GM21528 (cell line): ENCODE measurements around the gene PTTG1IP2.
"Not testable (repeated sequence)": the region's sequence is repeated elsewhere in the genome, so short reads cannot be mapped to it uniquely, and the experiment has no call there.

ENCODE experiments used
- ATAC-seq: cut with Tn5 transposase; IDR thresholded peaks from one replicate; pipeline ENCODE4 v1.9.1; 2021; ENCODE audit warnings: mild to moderate bottlenecking, moderate library complexity; ENCODE audit not compliant: unreplicated experiment, low FRiP score

The PTTG1IP2 gene

GRCh38 chr7:90469554-90469953 lies at the start of gene PTTG1IP2:
Gene PTTG1IP2, plus strand, starts transcription at chr7:90469639. Its CDS starts 148 bp downstream, at chr7:90469787.
- no peak for ATAC-seq

GRCh38 chr7:90421651-90422050 lies 47.8 kb upstream of the PTTG1IP2 start:
- no peak for ATAC-seq

GRCh38 chr7:90424720-90425119 lies 44.7 kb upstream of the PTTG1IP2 start:
- peak; percentile 92 for ATAC-seq

GRCh38 chr7:90425376-90425775 lies 44.1 kb upstream of the PTTG1IP2 start:
- no peak for ATAC-seq

GRCh38 chr7:90430614-90431460 lies 38.6 kb upstream of the PTTG1IP2 start:
- no peak for ATAC-seq

- ATAC-seq: no peak
These were observed 36.7 kb upstream of the PTTG1IP2 start for GRCh38 chr7:90432752-90433151.

GRCh38 chr7:90433221-90433620 lies 36.2 kb upstream of the PTTG1IP2 start:
- no peak for ATAC-seq

GRCh38 chr7:90445633-90446032 lies 23.8 kb upstream of the PTTG1IP2 start:
- ATAC-seq: no peak

GRCh38 chr7:90446137-90446899 lies 23.1 kb upstream of the PTTG1IP2 start:
- ATAC-seq: no peak

GRCh38 chr7:90453259-90453891 lies 16.1 kb upstream of the PTTG1IP2 start:
- ATAC-seq: no peak

- no peak for ATAC-seq
These were observed 15.5 kb upstream of the PTTG1IP2 start for GRCh38 chr7:90453931-90454330.

GRCh38 chr7:90455163-90456030 lies 14.0 kb upstream of the PTTG1IP2 start:
- peak; percentile 88 for ATAC-seq

GRCh38 chr7:90458104-90458503 lies 11.3 kb upstream of the PTTG1IP2 start:
- no peak for ATAC-seq

GRCh38 chr7:90459888-90460287 lies 9.6 kb upstream of the PTTG1IP2 start:
- no peak for ATAC-seq

- ATAC-seq: no peak
These were observed 8.2 kb upstream of the PTTG1IP2 start for GRCh38 chr7:90461219-90461618.

GRCh38 chr7:90463151-90463628 lies 6.2 kb upstream of the PTTG1IP2 start:
- not testable (repeated sequence) for ATAC-seq

GRCh38 chr7:90465816-90466215 lies 3.6 kb upstream of the PTTG1IP2 start:
- no peak for ATAC-seq

GRCh38 chr7:90472805-90473540 lies 3.5 kb downstream of the PTTG1IP2 start:
- no peak for ATAC-seq

GRCh38 chr7:90473814-90474213 lies 4.4 kb downstream of the PTTG1IP2 start:
- no peak for ATAC-seq
